SK-N-MC (cell line): ENCODE results near the gene DGKQ.

Source experiments
- DNase-seq: peaks from one replicate; pipeline ENCODE4 v3.0.0-alpha.2; 2011; ENCODE audit warnings: low read depth, low spot score
- H3K27ac ChIP-seq: fragments of 200-600 bp; sonication (generic); 2 replicates; pipeline ENCODE4 v1.5.1; 2016; ENCODE audit warnings: mixed run types
- H3K36me3 ChIP-seq: fragments of 200-600 bp; sonication (generic); 2 replicates; pipeline ENCODE4 v1.6.1; 2017; ENCODE audit warnings: antibody characterized with exemption, low read length, mixed read lengths; ENCODE audit not compliant: insufficient read depth
- H3K4me3 ChIP-seq: fragments of 200-600 bp; sonication (generic); 2 replicates; pipeline ENCODE4 v1.5.1; 2016
- H3K9ac ChIP-seq: fragments of 200-600 bp; sonication (generic); 2 replicates; pipeline ENCODE4 v1.8.0; 2017; ENCODE audit warnings: mixed run types, mixed read lengths; ENCODE audit not compliant: insufficient read length
- H3K9me3 ChIP-seq: fragments of 200-600 bp; sonication (generic); 2 replicates; pipeline ENCODE4 v1.6.1; 2017; ENCODE audit warnings: low read depth, mild to moderate bottlenecking, antibody characterized with exemption, low read length, moderate library complexity, mixed read lengths
- EZH2 ChIP-seq: fragments of 200-600 bp; sonication (generic); IDR thresholded peaks from one replicate; pipeline ENCODE4 v1.6.1; 2017; ENCODE audit warnings: antibody characterized with exemption
- FOXP2 ChIP-seq: optimal IDR thresholded peaks from 2 replicates; pipeline ENCODE3; 2011; ENCODE audit warnings: mild to moderate bottlenecking, moderate library complexity; ENCODE audit not compliant: insufficient read depth; ENCODE audit errors: extremely low read length, control extremely low read depth
- POLR2AphosphoS5 ChIP-seq: IDR thresholded peaks from 2 replicates; pipeline ENCODE4 v1.6.1; 2012; ENCODE audit warnings: mild to moderate bottlenecking, low read depth, low read length, borderline replicate concordance

The DGKQ gene

GRCh38 chr4:1004557-1005485 lies 31.5 kb upstream of the DGKQ start:
- no peak for DNase-seq
- Histone ChIP-seq H3K9me3 (no peaks in the 10 kb centered on the region), H3K4me3 (no peak overlapping the region), H3K9ac (no peak overlapping the region), H3K27ac (no peak overlapping the region), H3K36me3 (no peaks in the 10 kb centered on the region)
- TF ChIP-seq EZH2 = no peak
- TF ChIP-seq POLR2AphosphoS5 = no peak
- TF ChIP-seq FOXP2 = no peak

- H3K36me3 ChIP-seq = no peaks in the 10 kb centered on the region
- DNase-seq = no peak
- H3K27ac ChIP-seq = no peak overlapping the region
- TF ChIP-seq POLR2AphosphoS5 = no peak
- TF ChIP-seq EZH2 = no peak
- no peak for TF ChIP-seq FOXP2
- no peaks in the 10 kb centered on the region for H3K9me3 ChIP-seq
- H3K4me3 ChIP-seq = no peak overlapping the region
- H3K9ac ChIP-seq = no peak overlapping the region
Observed at GRCh38 chr4:1004071-1004418, 30.7 kb upstream of the DGKQ start.

- TF ChIP-seq EZH2 = no peak
- no peak for TF ChIP-seq FOXP2
- no peak for TF ChIP-seq POLR2AphosphoS5
- Histone ChIP-seq H3K4me3 (no peak overlapping the region), H3K9ac (no peak overlapping the region), H3K36me3 (no peaks in the 10 kb centered on the region), H3K9me3 (no peaks in the 10 kb centered on the region), H3K27ac (no peak overlapping the region)
- no peak for DNase-seq
Observed at GRCh38 chr4:1003271-1004070, 30.1 kb upstream of the DGKQ start.

GRCh38 chr4:1002631-1003251 lies 29.4 kb upstream of the DGKQ start:
- no peak overlapping the region for H3K27ac ChIP-seq
- no peaks in the 10 kb centered on the region for H3K9me3 ChIP-seq
- no peak for DNase-seq
- H3K9ac ChIP-seq = no peak overlapping the region
- H3K4me3 ChIP-seq = no peak overlapping the region
- no peaks in the 10 kb centered on the region for H3K36me3 ChIP-seq
- no peak for TF ChIP-seq FOXP2
- TF ChIP-seq EZH2 = no peak
- no peak for TF ChIP-seq POLR2AphosphoS5

GRCh38 chr4:1002131-1002630 lies 28.8 kb upstream of the DGKQ start:
- H3K4me3 ChIP-seq = no peak overlapping the region
- H3K36me3 ChIP-seq = no peaks in the 10 kb centered on the region
- no peaks in the 10 kb centered on the region for H3K9me3 ChIP-seq

GRCh38 chr4:1001561-1002130 lies 28.3 kb upstream of the DGKQ start:
- H3K27ac ChIP-seq = no peak overlapping the region
- H3K36me3 ChIP-seq = no peaks in the 10 kb centered on the region
- no peaks in the 10 kb centered on the region for H3K9me3 ChIP-seq
- H3K4me3 ChIP-seq = no peak overlapping the region
- no peak for DNase-seq
- H3K9ac ChIP-seq = no peak overlapping the region
- TF ChIP-seq POLR2AphosphoS5 = no peak
- no peak for TF ChIP-seq FOXP2
- no peak for TF ChIP-seq EZH2

More at GRCh38 chr4:1002131-1002630, 28.8 kb upstream of the DGKQ start:
- H3K27ac ChIP-seq = no peak overlapping the region
- DNase-seq = no peak
- TF ChIP-seq EZH2 (no peak), POLR2AphosphoS5 (no peak), FOXP2 (no peak)
- H3K9ac ChIP-seq = no peak overlapping the region

- Histone ChIP-seq H3K4me3 (no peak overlapping the region), H3K9me3 (no peaks in the 10 kb centered on the region), H3K9ac (no peak overlapping the region), H3K27ac (no peak overlapping the region), H3K36me3 (no peaks in the 10 kb centered on the region)
- DNase-seq = no peak
- TF ChIP-seq FOXP2 = no peak
- no peak for TF ChIP-seq POLR2AphosphoS5
- TF ChIP-seq EZH2 = no peak
Observed at GRCh38 chr4:1000686-1001260, 27.4 kb upstream of the DGKQ start.
